ENCODE results near the gene FLAD1.

The FLAD1 gene

GRCh38 chr1:155018617-155019348 is 35.6 kb downstream of the FLAD1 start:
- DNase-seq = no peak

GRCh38 chr1:155019377-155020245 is 36.5 kb downstream of the FLAD1 start:
- DNase-seq = no peak

GRCh38 chr1:155022136-155022926 is 39.2 kb downstream of the FLAD1 start:
- DNase-seq = no peak

- peak; percentile 94 for DNase-seq
Observed at GRCh38 chr1:155022927-155023236, 39.7 kb downstream of the FLAD1 start.

- no peak for DNase-seq
Observed at GRCh38 chr1:155023627-155024026, 40.5 kb downstream of the FLAD1 start.

GRCh38 chr1:155024315-155024714 is 41.2 kb downstream of the FLAD1 start:
- no peak for DNase-seq

- DNase-seq = no peak
Observed at GRCh38 chr1:155026154-155026553, 43.0 kb downstream of the FLAD1 start.

GRCh38 chr1:155026588-155026987 is 43.4 kb downstream of the FLAD1 start:
- no peak for DNase-seq

GRCh38 chr1:155029513-155030242 is 46.5 kb downstream of the FLAD1 start:
- no peak for DNase-seq

- DNase-seq = no peak
Observed at GRCh38 chr1:155030243-155030795, 47.2 kb downstream of the FLAD1 start.

- DNase-seq = no peak
Observed at GRCh38 chr1:155030899-155031298, 47.8 kb downstream of the FLAD1 start.

- no peak for DNase-seq
Observed at GRCh38 chr1:155032886-155033285, 49.7 kb downstream of the FLAD1 start.

GRCh38 chr1:155033524-155033923 is 50.4 kb downstream of the FLAD1 start, which contains the start of the genes DCST1 and DCST2:
Gene DCST1 (plus strand): TSS chr1:155033824. CDS start chr1:155034037, 213 bp downstream.
Gene DCST2 (minus strand): TSS chr1:155033781. CDS start chr1:155033701, 80 bp downstream.
- DNase-seq = no peak

GRCh38 chr1:155034318-155035208 is 51.4 kb downstream of the FLAD1 start:
- DNase-seq = no peak

GRCh38 chr1:155035936-155036335 is 52.8 kb downstream of the FLAD1 start:
- no peak for DNase-seq

GRCh38 chr1:155037043-155037442 is 53.9 kb downstream of the FLAD1 start:
- no peak for DNase-seq

- no peak for DNase-seq
Observed at GRCh38 chr1:155037851-155038441, 54.8 kb downstream of the FLAD1 start.

GRCh38 chr1:155038602-155039307 is 55.6 kb downstream of the FLAD1 start:
- DNase-seq = no peak

GRCh38 chr1:155039308-155039669 is 56.1 kb downstream of the FLAD1 start:
- DNase-seq = no peak

Measured in NCI-H345 (cell line).